Upper lobe of left lung (tissue), 4 donors: ENCODE measurements around the gene SACS.

ENCODE experiments used
- CTCF ChIP-seq, 6 experiments: fragments of 450-650 bp in 4 of 6; fragments of 200-600 bp in 2 of 6; sonication (generic) in 2 of 6; IDR thresholded peaks; one replicate each; pipeline ENCODE4 v1.5.1; 2016 to 2019; ENCODE audit warnings: antibody characterized with exemption in 6 of 6
- EP300 ChIP-seq, 4 donors: sonication (generic); formaldehyde crosslinking; IDR thresholded peaks; one replicate each; pipeline ENCODE4 v1.5.1; 2017; ENCODE audit warnings: antibody characterized with exemption in 4 of 4, control low read depth in 2 of 4
- POLR2A ChIP-seq, 4 donors: fragments of 450-650 bp; IDR thresholded peaks; one replicate each; pipeline ENCODE4 v1.5.1; 2016 to 2017; ENCODE audit warnings: antibody characterized with exemption in 4 of 4, mild to moderate bottlenecking in 2 of 4

- TF ChIP-seq CTCF (IDR thresholded peaks at IDR 0.05), result no peak
- no peak for TF ChIP-seq EP300 (IDR thresholded peaks at IDR 0.05)
- no peak for TF ChIP-seq POLR2A (IDR thresholded peaks at IDR 0.05)
Observed at GRCh38 chr13:23443110-23443509, 9.6 kb upstream of the SACS start.
